Liver (tissue), 9 donors: Measurements from ENCODE around the gene STK11IP. TPM values are rescaled to one million over a fixed set of nuclear protein-coding genes. Genes with fewer than 3 reads are reported as not detected.

Experiments
- DNase-seq: peaks from one replicate; pipeline ENCODE4 v3.0.0-alpha.2; 2017; ENCODE audit warnings: low spot score
- H3K27ac ChIP-seq, 2 donors: one replicate each; pipeline ENCODE4 v1.7.0; 2013; ENCODE audit warnings: inconsistent platforms in 2 of 2, low read length in 2 of 2, control low read depth in 1 of 2, low read depth in 1 of 2, mild to moderate bottlenecking in 1 of 2
- H3K27me3 ChIP-seq, 4 donors: one replicate each; pipeline versions ENCODE4 v1.6.1 to v1.7.0; 2013; ENCODE audit warnings: low read length in 3 of 4, inconsistent platforms in 1 of 4, mild to moderate bottlenecking in 1 of 4, moderate library complexity in 1 of 4; ENCODE audit not compliant: control insufficient read depth in 4 of 4, insufficient read depth in 4 of 4
- H3K36me3 ChIP-seq, 4 donors: one replicate each; pipeline versions ENCODE4 v1.6.1 to v1.7.0; 2013; ENCODE audit warnings: low read length in 3 of 4, mild to moderate bottlenecking in 3 of 4, low read depth in 1 of 4, moderate library complexity in 1 of 4; ENCODE audit not compliant: control insufficient read depth in 4 of 4, insufficient read depth in 3 of 4
- H3K4me1 ChIP-seq, 4 donors: one replicate each; pipeline versions ENCODE4 v1.6.1 to v1.7.0; 2013; ENCODE audit warnings: low read length in 3 of 4, mild to moderate bottlenecking in 3 of 4, moderate library complexity in 1 of 4; ENCODE audit not compliant: control insufficient read depth in 4 of 4, insufficient read depth in 4 of 4
- H3K4me3 ChIP-seq, 3 donors: one replicate each; pipeline versions ENCODE4 v1.6.1 to v1.7.0; 2013; ENCODE audit warnings: low read length in 3 of 3, control low read depth in 1 of 3, low read depth in 1 of 3, mild to moderate bottlenecking in 1 of 3
- H3K9ac ChIP-seq, 2 donors: one replicate each; pipeline ENCODE4 v1.7.0; 2013; ENCODE audit warnings: low read length in 2 of 2, mild to moderate bottlenecking in 2 of 2, moderate library complexity in 2 of 2, control low read depth in 1 of 2, low read depth in 1 of 2
- H3K9me3 ChIP-seq, 4 donors: one replicate each; pipeline versions ENCODE4 v1.6.1 to v1.7.0; 2013; ENCODE audit warnings: low read length in 3 of 4; ENCODE audit not compliant: control insufficient read depth in 4 of 4
- CTCF ChIP-seq: fragments of 150-350 bp; IDR thresholded peaks from 2 replicates; pipeline ENCODE4 v1.5.1; 2017; ENCODE audit warnings: improper control_type of control experiment, low read depth, low read length; ENCODE audit not compliant: missing input control
- EGR1 ChIP-seq, 2 donors: IDR thresholded peaks; 2 replicates each; pipeline ENCODE4 v1.6.1; 2016 to 2018; ENCODE audit warnings: antibody characterized with exemption in 2 of 2, low read depth in 2 of 2
- FOXA1 ChIP-seq: IDR thresholded peaks from 2 replicates; pipeline ENCODE4 v1.6.1; 2016; ENCODE audit warnings: antibody characterized with exemption
- FOXA2 ChIP-seq: IDR thresholded peaks from 2 replicates; pipeline ENCODE4 v1.6.1; 2016; ENCODE audit warnings: antibody characterized with exemption
- GABPA ChIP-seq, 2 donors: IDR thresholded peaks in 1 of 2; conservative IDR thresholded peaks in 1 of 2; 2 replicates each; pipeline ENCODE4 v1.6.1; 2016; ENCODE audit warnings: antibody characterized with exemption in 2 of 2, mild to moderate bottlenecking in 1 of 2, moderate library complexity in 1 of 2
- HNF4A ChIP-seq, 2 donors: conservative IDR thresholded peaks; 2 replicates each; pipeline ENCODE4 v1.6.1; 2016; ENCODE audit warnings: antibody characterized with exemption in 2 of 2, mild to moderate bottlenecking in 2 of 2
- HNF4G ChIP-seq: IDR thresholded peaks from 2 replicates; pipeline ENCODE4 v1.6.1; 2016; ENCODE audit warnings: antibody characterized with exemption
- JUND ChIP-seq, 2 donors: IDR thresholded peaks; 2 replicates each; pipeline ENCODE4 v1.6.1; 2016; ENCODE audit warnings: antibody characterized with exemption in 2 of 2
- NR2F2 ChIP-seq: IDR thresholded peaks from 2 replicates; pipeline ENCODE4 v1.6.1; 2016; ENCODE audit warnings: antibody characterized with exemption
- RAD21 ChIP-seq, 2 donors: IDR thresholded peaks; 2 replicates each; pipeline ENCODE4 v1.6.1; 2016; ENCODE audit warnings: antibody characterized with exemption in 2 of 2, mild to moderate bottlenecking in 2 of 2
- REST ChIP-seq: IDR thresholded peaks from 2 replicates; pipeline ENCODE4 v1.6.1; 2016; ENCODE audit warnings: antibody characterized with exemption, mild to moderate bottlenecking
- RXRA ChIP-seq, 2 donors: IDR thresholded peaks; 2 replicates each; pipeline ENCODE4 v1.6.1; 2017 to 2018; ENCODE audit warnings: antibody characterized with exemption in 2 of 2, mild to moderate bottlenecking in 1 of 2
- SP1 ChIP-seq: IDR thresholded peaks from 2 replicates; pipeline ENCODE4 v1.6.1; 2018; ENCODE audit warnings: antibody characterized with exemption, mild to moderate bottlenecking
- TAF1 ChIP-seq: conservative IDR thresholded peaks from 2 replicates; pipeline ENCODE4 v1.6.1; 2016; ENCODE audit warnings: antibody characterized with exemption, mild to moderate bottlenecking
- YY1 ChIP-seq: IDR thresholded peaks from 2 replicates; pipeline ENCODE4 v1.6.1; 2016; ENCODE audit warnings: antibody characterized with exemption, mild to moderate bottlenecking
- WGBS: extraction: QIAGEN DNeasy Blood & Tissue Kit; methylation state at CpG from one replicate; pipeline ENCODE4 v1.1.7; 2013; 5-methylcytosine and 5-hydroxymethylcytosine counted together
- polyA plus RNA-seq, 2 donors: library from polyadenylated mRNA; stranded (reverse) in 1 of 2; unstranded in 1 of 2; fragments of 200-250 nt in 1 of 2; fragments of >200 nt in 1 of 2; fragmentation: Nextera tagmentation in 1 of 2; extraction: Ambion mirVana in 1 of 2; gene quantifications; one replicate each; pipeline versions ENCODE4 v1.2.1 to v1.2.3, GENCODE V29; 2013 to 2015
- total RNA-seq, 2 donors: library from RNA; depleted of rRNA; stranded (reverse); fragments of >200 nt; gene quantifications; one replicate each; pipeline ENCODE4 v1.2.3, GENCODE V29; 2014
- TF ChIP-seq, protein P1 (sequence below): IDR thresholded peaks from 2 replicates; pipeline ENCODE4 v1.6.1; 2016; ENCODE audit warnings: antibody characterized with exemption
- TF ChIP-seq, protein P2 (sequence below): IDR thresholded peaks from 2 replicates; pipeline ENCODE4 v1.6.1; 2016; ENCODE audit warnings: antibody characterized with exemption
- TF ChIP-seq, protein P3 (sequence below): IDR thresholded peaks from 2 replicates; pipeline ENCODE4 v1.6.1; 2016; ENCODE audit warnings: antibody characterized with exemption
- donor health status: healthy.
- donor health status: healthy.
- donor health status: healthy.
- donor health status: healthy.
- donor health status: healthy.

Gene STK11IP
- total and polyA plus RNA-seq, 4 donors = 2.9 to 8.4 (median 6.4) TPM

GRCh38 chr2:219631406-219631891 is 33.8 kb downstream of the STK11IP start:
- H3K4me3 ChIP-seq = no peak overlapping the region
- no peaks in the 10 kb centered on the region for H3K9me3 ChIP-seq
- no peaks in the 10 kb centered on the region for H3K36me3 ChIP-seq
- TF ChIP-seq TAF1 (no peak), RXRA (IDR thresholded peaks at IDR 0.05) (no peak), SP1 (no peak), FOXA2 (no peak), EGR1 (IDR thresholded peaks at IDR 0.05; ENCODE audit: low read depth in 2 of 2) (no peak)
- TF ChIP-seq, protein P1, sequence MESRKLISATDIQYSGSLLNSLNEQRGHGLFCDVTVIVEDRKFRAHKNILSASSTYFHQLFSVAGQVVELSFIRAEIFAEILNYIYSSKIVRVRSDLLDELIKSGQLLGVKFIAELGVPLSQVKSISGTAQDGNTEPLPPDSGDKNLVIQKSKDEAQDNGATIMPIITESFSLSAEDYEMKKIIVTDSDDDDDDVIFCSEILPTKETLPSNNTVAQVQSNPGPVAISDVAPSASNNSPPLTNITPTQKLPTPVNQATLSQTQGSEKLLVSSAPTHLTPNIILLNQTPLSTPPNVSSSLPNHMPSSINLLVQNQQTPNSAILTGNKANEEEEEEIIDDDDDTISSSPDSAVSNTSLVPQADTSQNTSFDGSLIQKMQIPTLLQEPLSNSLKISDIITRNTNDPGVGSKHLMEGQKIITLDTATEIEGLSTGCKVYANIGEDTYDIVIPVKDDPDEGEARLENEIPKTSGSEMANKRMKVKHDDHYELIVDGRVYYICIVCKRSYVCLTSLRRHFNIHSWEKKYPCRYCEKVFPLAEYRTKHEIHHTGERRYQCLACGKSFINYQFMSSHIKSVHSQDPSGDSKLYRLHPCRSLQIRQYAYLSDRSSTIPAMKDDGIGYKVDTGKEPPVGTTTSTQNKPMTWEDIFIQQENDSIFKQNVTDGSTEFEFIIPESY = no peak
- no peak for DNase-seq
- H3K27me3 ChIP-seq = no peaks in the 10 kb centered on the region
- no peak overlapping the region for H3K9ac ChIP-seq
- peaks cover 0 to 5% (median 4%) of the 10 kb centered on the region in 4 donors for H3K4me1 ChIP-seq
- WGBS = 89% methylated on average over 9 of the region's 9 CpGs
- H3K27ac ChIP-seq = no peak overlapping the region

DNA sequence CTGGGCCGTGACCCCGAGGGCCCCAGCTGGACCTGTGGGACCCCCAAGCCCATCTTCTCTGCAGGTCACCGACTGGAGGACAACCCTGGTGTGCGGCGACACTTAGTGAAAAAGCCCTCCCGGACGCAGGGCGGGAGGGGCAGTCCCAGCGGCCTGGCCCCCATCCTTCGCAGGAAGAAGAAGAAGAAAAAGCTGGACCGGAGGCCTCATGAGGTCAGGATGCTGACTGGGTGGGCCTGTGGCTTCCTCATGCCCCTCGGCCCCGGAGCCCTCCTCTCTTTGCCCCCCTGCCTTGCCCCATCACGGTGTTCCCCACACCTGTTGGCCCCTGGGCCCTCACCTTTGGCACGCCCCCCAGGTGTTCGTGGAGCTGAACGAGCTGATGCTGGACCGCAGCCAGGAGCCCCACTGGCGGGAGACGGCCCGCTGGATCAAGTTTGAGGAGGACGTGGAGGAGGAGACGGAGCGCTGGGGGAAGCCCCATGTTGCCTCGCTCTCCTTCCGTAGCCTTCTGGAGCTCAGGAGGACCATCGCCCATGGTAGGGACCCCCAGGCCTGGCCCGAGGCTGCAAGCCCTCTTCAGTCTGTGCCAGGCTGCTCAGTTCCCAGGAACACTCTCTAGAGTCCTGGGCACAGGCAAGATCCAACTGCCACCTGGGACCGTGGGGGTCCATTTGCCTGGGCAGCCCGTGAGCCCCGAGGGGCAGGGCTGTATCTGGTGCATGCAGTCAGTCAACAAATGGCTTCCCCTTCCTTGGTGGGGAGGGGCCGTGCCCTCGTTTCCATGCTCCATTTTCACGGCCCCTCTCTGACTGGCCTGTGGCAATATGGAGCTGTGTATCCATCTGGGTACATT is 34.5 kb downstream of the STK11IP start:
- Histone ChIP-seq H3K9ac (no peak overlapping the region), H3K36me3 (no peaks in the 10 kb centered on the region), H3K27me3 (no peaks in the 10 kb centered on the region), H3K4me1 (peaks cover 0 to 5% (median 2%) of the 10 kb centered on the region in 4 donors), H3K27ac (no peak overlapping the region), H3K9me3 (no peaks in the 10 kb centered on the region), H3K4me3 (no peak overlapping the region)
- TF ChIP-seq, protein P2, sequence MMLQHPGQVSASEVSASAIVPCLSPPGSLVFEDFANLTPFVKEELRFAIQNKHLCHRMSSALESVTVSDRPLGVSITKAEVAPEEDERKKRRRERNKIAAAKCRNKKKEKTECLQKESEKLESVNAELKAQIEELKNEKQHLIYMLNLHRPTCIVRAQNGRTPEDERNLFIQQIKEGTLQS = no peak
- no peak for TF ChIP-seq FOXA2
- TF ChIP-seq EGR1 (IDR thresholded peaks at IDR 0.05; ENCODE audit: low read depth in 2 of 2) = no peak
- TF ChIP-seq HNF4A (conservative IDR thresholded peaks at IDR 0.05) = no peak
- no peak for TF ChIP-seq HNF4G
- TF ChIP-seq CTCF = no peak
- TF ChIP-seq REST = no peak
- no peak for TF ChIP-seq YY1
- no peak for TF ChIP-seq JUND (IDR thresholded peaks at IDR 0.05)
- TF ChIP-seq RAD21 (IDR thresholded peaks at IDR 0.05) = no peak
- TF ChIP-seq, protein P3, sequence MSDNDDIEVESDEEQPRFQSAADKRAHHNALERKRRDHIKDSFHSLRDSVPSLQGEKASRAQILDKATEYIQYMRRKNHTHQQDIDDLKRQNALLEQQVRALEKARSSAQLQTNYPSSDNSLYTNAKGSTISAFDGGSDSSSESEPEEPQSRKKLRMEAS = no peak
- no peak for TF ChIP-seq RXRA (IDR thresholded peaks at IDR 0.05)
- TF ChIP-seq, protein P1 = no peak
- no peak for TF ChIP-seq NR2F2
- TF ChIP-seq FOXA1 = no peak
- no peak for TF ChIP-seq GABPA (IDR thresholded peaks at IDR 0.05 in 1 of 2, conservative IDR thresholded peaks at IDR 0.05 in 1 of 2)
- no peak for TF ChIP-seq TAF1
- DNase-seq = no peak
- WGBS = 87% methylated on average over 34 of the region's 34 CpGs
